ENCODE measurements around the gene VWA5B1.

VWA5B1 gene

DNA sequence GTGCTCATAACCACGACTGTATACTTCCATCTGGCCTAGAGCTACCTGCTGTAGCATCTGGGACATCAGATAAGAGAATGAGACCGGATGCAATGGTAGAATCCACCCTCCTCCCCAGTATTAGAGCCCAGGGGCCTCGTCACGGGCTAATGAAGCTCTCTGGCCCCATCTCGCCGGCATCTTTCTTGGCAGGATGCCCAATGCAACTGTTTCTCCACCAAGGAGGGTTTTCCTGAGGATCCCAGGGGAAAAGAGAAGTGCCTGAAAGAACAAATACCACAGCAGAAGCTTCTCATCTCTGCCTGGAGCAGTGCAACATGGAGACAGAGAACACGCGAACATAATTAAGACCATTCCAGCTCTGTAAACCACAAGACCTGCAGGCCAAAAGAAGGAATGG is 80.0 kb downstream of the VWA5B1 start:
- no peak for DNase-seq

DNA sequence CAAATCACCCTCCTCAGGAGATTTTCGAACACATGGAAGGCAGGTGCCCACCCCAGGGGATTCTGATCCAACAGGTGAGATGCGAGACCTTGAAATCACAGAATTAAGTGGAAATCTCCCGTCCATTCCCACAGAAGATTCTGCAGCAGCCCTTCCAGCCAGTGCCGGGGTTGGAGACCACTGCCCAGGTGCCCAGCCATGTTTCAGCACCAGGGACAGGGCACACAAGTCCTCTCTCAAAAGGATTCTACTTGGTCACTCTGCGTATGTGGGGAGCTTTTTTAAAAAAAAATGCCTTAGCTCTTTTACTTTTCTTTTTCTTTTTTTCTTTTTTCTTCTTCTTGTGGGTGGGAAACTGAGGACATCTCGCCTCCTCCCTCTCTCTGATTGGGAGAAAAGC is 80.7 kb downstream of the VWA5B1 start:
- DNase-seq: no peak

DNA sequence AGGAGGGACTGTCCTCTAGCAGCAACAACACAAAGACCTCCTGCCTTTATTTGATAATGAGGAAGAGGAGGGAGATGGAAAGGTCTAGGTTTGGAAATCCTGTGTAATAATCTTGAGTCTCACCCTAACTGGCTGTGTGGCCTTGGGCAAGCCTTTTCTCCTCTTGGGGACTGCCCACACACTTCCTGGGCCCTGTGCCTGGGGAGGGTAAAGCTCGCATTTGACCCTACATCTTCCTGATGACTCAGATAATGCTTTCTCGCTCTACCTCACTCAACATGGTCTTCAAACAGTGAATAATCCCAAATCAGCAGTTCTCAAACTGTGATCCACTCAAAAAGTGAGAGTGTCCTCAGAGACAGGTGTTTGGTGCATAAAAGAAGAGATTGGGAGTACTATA is 81.2 kb downstream of the VWA5B1 start:
- DNase-seq: no peak

DNA sequence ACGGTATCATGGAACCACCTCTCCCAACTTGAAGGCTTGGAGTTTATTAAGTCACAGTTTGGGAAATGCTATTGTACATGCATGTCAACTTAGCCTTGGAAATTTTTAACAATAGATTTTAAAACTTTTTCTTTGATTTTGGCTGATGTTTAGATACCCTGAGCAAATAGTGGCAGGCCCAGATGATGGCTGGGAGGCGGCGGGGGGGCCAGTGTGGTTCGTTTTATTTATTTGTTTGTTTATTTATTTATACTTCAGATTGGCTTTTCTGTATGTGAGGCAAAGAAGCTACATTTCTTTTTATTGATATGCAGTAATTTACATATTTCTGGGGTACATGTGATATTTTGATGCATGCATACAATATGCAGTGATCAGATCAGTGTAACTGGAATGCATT is 82.0 kb downstream of the VWA5B1 start:
- DNase-seq: no peak

DNA sequence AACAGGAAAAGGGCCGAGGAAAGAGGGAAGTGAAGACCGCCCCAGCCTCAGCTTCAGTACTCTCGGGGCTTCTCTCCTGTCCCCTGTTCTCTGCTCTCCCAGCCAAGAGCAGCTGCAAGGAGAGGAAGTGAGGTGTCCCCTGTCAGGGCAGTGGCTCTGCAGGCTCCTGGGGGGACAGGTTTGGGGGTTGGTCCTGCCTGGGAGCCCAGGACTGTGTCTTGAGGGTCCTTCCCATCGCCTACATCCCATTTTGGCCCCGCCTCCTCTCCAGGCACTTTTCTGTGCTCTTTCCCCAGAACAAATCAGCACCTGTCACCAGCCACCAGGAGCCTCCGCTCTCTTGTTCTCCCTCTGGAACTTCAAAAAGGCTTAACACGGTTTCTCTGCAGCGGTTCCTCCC is 82.6 kb downstream of the VWA5B1 start:
- no peak for DNase-seq

DNA sequence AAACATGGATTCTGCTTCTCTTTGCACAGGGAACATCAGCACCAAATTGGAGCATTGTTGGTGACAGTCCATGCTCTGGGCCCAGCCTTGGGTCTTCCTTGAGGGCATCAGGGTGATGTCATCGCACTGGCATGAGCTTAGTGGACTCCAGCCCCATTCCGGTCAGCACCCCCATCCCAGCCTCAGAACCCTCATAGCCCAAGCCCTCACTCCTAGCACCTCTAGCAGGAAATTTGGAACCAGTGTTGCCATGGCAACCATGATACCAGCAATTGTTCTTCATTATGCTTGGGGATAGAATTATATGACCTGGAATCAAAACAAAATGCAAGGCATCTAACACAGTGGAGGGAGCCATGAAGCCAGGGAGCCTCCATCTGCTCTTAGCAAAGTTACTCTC is 83.1 kb downstream of the VWA5B1 start:
- no peak for DNase-seq

DNA sequence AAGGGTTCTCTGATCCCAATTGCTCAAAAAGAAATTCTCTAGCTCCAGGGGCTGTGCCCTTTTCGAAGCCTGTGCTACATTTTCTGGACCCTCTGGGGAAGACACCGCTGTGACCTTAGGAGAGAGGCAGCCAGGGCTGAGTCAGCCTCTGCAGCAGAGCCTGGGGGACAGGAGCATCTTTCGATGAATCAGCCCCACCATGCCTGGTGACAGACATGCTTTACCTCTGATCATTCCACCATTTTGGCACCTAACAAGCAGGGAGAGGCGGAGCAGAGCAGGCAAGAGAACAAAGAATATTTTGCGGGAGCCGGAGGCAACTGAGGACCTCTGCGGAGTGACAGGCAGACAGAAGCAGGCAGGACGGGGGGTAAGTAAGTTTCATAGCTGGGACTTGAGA is 84.9 kb downstream of the VWA5B1 start:
- no peak for DNase-seq

DNA sequence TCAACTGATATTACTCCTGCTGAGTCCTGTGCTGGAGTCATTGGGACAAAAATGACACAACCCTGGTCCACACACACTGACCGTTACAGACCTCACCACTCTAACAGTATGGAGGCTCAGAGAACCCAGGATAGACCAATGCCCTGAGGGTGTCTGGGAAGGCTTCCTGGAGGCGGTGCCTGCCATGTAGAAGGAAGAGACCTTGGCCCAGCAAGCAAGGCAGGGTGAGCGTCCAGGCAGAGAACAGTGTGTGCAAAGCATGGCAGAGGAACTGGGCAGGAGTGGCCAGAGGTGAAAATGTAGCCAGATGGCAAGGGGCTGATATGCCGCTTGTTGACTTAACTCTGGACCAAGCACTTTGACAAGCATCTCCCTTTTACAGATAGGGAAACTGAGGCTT is 85.5 kb downstream of the VWA5B1 start:
- DNase-seq: no peak

DNA sequence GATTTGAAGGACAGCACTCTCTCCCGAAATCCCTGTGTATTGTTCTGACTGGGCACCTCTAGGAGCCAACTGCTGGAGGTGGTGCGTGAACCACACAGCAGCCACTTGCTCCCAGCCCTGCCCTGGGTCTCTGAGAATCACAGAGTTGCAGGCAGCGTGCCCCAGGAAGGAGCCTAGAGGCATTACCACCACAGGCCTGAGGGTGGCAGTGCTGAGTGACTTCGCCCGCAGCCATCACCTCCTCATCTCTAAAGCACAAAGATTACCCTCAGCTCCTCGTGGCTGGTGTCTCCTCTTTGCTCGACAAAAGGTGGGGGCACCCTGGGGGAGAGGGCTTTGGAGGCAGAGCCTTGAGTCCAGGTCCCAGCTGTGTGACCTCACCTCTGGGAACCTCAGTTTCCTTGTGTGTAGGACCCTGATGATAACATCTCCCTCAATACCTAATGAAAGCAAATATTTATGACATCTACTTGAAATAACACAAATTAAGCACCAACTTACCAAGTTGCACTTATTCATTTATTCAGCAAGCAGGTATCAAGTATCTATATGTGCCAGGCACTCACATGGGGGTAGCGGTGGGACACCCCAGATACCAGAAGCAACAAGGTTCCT is 86.3 kb downstream of the VWA5B1 start:
- peak; percentile 19 to 43 for DNase-seq

DNA sequence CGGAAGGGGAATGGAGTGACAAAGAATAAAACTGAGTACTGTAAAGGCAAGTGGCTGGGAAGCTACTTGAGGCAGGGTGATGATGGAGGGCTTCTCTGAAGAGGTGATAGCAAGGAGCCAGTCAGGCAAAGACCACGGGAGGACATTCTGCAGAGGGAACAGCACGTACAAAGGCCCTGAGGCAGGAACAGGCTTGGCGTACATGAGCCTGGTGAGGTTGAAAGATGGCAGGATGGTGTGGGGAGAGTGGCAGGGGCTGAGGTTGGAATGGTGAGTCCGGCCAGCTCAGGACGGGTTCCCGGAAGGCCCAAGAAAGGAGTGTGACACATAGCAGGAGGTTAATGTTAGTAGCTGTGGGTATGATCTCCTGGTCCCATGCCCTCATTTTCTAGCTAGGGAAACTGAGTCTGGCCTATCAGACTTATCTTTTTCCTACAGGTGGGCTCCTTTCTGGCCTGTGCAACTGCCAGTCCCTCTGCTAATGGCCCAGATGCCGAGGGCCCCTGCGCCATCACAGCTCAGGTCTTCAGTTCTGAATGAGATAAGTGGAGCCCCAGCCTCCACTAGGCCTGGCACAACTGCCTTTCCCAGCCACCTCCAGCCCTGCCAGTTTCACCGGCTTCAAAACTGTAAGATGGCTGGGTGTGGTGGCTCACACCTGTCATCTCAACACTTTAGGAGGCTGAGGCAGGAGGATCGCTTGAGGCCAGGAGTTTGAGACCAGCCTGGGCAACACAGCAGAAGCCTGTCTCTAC is 87.0 kb downstream of the VWA5B1 start:
- DNase-seq: no peak

DNA sequence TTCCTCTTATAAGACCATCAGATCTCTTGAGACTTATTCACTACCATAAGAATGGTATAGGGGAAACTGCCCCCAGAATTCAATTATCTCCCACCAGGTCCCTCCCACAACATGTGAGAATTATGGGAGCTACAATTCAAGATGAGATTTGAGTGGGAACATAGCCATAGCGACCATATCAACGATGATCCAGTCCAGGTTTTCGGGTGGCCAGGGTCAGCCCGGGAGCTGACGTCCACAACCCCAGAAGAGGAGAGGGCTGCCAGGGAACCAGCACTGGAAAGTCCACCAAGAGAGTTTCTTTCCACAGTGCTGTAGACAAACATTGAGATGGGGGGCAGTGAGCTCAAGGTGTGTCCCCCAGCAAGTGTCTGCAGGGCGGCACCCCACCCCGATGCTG is 88.4 kb downstream of the VWA5B1 start:
- DNase-seq: no peak

DNA sequence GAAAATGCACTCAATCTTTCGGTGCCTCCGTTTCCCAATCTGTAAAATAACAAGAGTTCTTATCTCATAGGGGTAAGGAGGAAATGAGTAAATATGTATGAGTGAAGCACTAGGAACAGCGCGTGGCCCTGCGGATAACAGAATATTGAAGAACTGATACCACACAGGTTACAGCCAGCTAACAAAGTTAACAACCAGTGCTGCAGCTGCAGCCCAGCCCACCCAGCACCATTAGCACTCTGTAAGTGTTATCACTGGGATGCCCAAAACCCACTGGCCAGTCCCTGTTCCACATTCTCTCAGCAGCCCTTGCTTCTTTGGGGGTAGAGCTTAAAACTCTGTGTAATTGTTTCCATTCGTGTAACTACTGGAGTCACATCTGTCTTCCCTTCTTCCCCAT is 89.5 kb downstream of the VWA5B1 start:
- DNase-seq: no peak

DNA sequence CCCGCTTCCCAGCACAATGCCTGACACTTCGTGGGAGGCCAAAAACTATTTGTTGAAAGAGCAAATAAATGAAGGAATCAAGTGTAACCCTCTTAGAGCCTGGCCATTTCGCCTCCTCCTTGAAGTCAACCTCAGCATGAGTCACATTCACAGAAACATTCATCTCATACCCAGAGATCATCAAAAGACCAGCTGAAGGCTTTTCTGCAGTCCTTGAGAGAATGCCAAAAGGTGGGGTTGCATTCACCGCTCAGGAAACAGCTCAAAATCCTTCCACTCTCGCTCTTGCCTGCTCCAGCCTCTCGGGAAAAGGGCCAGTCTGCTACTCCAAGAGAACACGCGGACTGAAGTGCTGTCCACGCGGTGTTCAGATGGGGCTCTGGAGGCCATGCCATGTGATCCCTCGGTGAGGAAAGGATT is 90.0 kb downstream of the VWA5B1 start:
- no peak for DNase-seq

DNA sequence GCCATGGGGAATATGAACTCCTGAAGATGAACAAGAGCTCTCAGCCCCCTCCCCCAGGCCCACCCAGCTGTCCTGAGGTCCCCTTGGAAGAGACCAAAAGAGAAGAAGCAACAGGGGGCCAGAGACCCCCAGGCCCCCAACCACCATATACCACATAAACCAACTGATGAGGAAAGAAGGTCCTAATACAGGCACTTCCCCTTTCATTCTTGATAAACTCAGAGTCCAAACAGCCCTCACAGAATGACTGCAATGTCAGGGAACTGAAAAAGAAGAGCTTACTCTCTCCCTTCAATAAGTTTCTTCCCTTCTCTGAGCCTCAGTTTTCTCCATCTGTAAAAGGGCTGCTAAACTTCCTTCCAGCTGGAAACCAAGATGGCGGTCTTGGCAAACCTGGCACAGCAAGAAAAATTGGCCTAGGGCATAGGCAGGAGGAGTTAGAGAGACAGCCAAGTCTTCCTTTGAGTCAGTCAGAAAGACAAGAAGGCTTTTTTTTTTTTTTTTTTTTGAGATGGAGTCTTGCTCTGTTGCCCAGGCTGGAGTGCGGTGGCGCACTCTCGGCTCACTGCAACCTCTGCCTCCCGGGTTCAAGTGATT is 90.5 kb downstream of the VWA5B1 start:
- DNase-seq: no peak

DNA sequence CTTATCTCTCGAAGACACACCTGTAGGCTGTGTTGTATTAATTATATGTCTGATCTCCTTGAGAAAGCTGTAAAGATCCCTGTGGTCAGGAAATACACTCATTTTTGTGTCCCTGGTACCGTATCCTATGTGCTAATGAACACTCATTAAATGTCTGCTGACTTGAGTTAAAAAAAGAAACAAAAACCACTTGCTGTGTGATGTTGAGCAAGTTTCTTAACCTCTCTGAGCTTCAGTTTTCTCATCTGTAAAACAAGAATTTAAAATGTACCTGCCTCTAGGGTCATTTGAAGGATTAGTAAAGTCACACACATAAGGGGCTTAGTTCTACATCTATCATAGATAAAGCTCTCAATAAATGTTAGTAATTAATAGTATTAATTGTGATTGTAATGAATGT is 91.3 kb downstream of the VWA5B1 start:
- no peak for DNase-seq

DNA sequence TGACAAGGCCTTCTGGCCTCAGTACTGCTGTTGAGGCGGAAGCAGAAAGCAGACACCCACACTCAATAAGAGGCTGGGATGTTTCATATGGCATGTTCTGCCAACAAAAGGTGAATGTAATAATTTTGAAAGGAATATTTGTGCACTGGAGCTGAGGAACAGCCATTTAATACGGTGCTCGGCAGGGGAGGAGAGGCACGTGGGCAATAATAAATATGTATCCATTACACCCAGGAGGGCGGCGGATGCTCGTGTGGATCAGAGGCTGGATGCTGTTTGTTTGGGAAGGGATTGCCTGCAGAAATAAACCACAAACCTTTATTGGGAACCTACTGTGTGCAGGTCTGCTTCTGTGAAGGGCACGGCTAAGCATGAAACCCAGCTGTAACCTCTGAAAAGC is 92.0 kb downstream of the VWA5B1 start:
- DNase-seq: no peak

DNA sequence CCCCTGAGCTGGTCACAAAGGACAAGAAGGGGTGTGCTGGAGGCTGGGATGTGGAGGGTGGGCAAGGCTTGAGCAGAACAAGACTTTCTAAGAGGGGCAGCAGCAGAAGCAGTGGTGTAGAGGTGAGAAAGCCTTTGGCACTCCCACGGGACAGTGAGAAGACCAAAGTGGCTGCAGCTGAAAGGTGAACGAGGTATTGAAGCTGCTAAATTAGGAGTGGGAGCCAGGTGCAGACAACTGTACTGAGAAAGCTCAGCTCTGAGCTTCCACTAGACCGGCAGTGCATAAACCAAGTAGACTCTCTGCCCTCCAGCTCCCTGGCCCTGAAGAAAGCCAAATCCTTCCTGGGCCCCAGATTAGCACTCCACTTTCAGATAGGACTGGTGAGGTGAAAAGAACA is 93.0 kb downstream of the VWA5B1 start:
- no peak for DNase-seq

DNA sequence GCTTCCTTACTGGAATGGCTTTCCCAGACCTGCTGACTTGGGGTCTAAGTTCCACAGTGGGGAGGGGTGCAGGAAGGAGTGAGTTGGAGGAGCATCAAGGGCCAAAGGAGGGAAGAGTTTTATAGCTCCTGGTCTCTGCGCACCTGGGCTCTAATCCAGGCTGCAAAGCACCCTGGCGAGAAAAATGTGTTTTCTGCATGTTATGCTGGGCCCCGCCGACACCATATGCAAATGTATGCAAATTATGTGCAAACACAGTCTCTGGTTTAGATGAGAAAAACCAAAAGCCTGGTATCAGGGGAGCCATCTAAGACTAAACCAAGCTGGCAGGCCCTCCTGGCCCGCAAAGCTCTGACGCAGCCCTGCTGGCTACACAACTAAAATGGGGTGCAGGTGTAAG is 95.0 kb downstream of the VWA5B1 start:
- DNase-seq: no peak

DNA sequence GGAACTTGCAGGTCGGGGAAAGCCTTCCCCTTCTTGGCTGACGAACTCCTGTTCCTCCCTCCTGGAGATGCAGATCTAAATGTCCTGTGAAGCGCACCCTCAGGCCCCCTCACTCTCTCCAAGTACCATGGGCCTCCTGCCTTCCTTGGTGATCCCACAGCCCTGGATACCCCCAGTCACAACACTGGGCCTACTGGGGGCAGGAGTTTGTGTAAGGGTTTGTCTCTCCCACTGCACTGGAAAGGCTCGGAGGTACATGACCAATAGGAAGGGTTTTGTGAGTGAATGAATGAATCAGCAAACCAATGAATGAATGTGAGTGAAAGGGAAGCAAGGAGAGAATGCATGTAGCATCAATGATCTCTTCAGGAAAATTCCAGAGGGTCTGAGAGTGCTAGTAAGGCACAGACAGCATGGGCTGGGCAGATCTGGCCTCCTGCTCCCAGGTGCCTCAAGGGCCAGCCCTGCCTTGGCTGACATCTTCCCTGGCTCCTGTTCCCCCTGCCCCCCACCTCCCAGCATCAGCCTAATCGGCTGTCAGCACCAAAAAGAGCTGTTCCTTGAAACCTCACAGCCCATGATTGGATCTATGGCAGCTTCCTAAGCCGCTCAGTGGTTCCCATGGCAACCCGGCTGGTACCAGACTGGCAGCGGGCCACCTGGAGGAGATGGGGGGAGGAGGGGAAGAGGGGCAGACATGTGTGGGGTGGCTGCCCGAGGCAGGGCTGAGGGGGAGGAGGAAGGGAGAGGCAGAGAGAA is 95.8 kb downstream of the VWA5B1 start:
- DNase-seq: no peak

DNA sequence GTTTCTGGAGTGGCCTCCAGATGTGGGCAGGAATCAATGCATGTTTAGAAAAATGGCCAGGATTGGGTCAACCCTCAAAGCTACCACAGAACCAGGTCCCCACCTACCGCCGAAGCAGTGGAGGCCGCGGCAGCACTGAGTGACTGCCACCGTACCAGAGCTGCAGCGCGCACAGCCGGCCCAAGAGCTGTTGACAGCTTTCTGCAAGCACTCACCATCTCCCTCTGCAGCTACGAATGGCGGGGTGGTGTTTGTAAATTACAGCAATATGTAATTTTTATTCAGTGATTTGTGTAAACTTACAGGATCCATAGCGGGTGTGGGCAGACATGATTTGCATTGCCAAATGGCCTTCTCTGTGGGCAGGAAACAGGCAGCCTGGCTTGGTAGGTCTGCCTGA is 98.9 kb downstream of the VWA5B1 start:
- no peak for DNase-seq

DNA sequence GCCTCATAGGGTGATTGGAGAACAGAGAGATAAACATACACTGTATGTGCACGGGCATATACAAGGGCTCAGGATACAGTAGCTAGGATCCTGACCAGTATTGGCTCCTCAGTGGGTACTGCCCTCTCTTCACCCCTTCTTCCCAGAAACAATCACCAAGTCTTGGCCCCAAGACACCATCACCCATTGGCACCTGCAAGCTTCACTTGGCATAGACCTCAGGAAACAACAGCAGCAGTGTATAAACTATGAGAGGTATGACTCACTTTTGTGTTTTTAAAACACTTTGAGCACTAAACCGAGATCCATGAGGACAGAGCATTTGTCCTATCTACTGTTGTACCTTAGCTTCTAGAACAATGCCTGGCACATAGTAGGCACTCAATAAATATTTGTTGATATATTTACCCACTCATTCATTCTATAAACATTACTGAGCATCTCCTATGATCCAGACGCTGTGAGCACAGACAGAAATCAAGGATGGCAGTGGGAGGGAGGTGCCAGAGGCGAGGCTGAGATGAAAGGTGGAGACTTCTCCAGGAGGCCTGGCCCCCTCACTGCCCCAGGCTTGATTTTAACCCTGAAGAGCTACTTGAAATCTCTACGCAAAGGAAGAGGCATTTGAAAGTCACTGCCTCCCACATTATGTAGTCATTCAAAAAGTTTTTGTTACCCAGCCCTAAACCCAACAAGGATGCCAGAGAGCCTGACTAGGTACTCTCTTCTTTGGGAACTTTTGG is 100.1 kb downstream of the VWA5B1 start:
- no peak for DNase-seq

DNA sequence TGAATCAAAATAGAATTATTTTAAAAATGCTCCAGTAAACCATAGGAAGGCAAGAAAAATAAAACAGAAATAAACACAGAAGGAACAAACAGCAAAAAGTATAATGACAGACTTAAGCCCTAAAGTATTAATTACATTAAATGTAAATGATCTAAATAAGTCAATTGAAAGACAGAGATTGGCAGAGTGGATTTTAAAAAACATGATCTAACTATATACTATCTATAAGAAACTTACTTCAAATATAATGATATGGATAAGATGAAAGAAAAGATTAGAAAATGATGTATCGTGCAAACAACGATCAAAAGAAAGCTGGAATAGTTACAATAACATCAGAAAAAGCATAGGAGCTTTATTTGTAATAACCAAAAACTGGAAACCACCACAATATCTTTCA is 104.6 kb downstream of the VWA5B1 start:
- no peak for DNase-seq

DNA sequence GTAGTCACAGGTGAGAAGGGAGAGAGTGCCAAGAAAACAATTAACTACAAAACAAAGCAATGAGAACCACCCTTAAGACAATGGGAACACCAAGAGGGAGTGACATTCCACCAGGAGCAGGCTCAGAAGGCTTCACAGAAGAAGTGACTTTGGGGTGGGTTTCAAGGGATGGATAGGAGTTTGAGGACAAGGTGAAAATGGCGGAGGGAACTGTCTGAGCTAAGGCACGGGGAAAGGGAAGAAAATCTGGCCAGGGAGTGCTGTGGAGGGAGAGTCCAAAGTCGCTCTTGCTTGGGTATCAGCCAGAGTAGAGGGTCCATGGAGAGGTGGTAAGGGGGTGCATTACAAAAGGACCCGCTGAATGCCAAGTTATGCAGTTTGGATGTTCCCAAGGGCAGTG is 108.1 kb downstream of the VWA5B1 start:
- no peak for DNase-seq

Data from CD4-positive, alpha-beta T cell treated with Interferon alpha-2 for 1 hour (primary cell).